HEK293 (cell line): Measurements from ENCODE around the gene DNAH6.
"Not testable (repeated sequence)": the region's sequence is repeated elsewhere in the genome, so short reads cannot be mapped to it uniquely, and the experiment has no call there.

Experiments
- CTCF ChIA-PET: fragments of 350-600 bp; formaldehyde crosslinking; extraction: SDS; loops from one replicate; lab custom pipeline; 2021; ENCODE audit warnings: antibody characterized with exemption; lab: Yijun Ruan, JAX
- POLR2A ChIA-PET: fragments of 300-600 bp; formaldehyde crosslinking; extraction: SDS; loops from one replicate; lab custom pipeline; 2020; ENCODE audit warnings: antibody characterized with exemption, inconsistent platforms; lab: Yijun Ruan, JAX
- H3K27ac ChIP-seq: fragments of 200-500 bp; sonication (Bioruptor generic); 2 replicates; pipeline ENCODE4 v1.5.1; 2014; ENCODE audit warnings: low read depth, low read length, control low read depth, inconsistent platforms; ENCODE audit errors: extremely low read depth
- H3K36me3 ChIP-seq, 2 experiments: fragments of 200-500 bp in 1 of 2; sonication (Bioruptor generic) in 1 of 2; 1 replicate in 1 of 2; 2 replicates in 1 of 2; pipeline ENCODE4 v1.5.1; 2014 to 2017; ENCODE audit warnings: inconsistent platforms in 2 of 2, low read length in 2 of 2; ENCODE audit not compliant: control insufficient read depth in 2 of 2, insufficient read depth in 1 of 2
- H3K4me1 ChIP-seq: fragments of 200-500 bp; sonication (Bioruptor generic); 2 replicates; pipeline ENCODE4 v1.5.1; 2014; ENCODE audit warnings: mild to moderate bottlenecking, low read length, inconsistent platforms; ENCODE audit not compliant: control insufficient read depth, insufficient read depth
- H3K4me3 ChIP-seq: 2 replicates; pipeline ENCODE4 v1.5.1; 2011; ENCODE audit warnings: low read depth, mild to moderate bottlenecking, control low read depth, low read length, moderate library complexity
- H3K9me3 ChIP-seq: fragments of 200-500 bp; sonication (Bioruptor generic); 2 replicates; pipeline ENCODE4 v1.5.1; 2014; ENCODE audit warnings: low read depth, low read length, inconsistent platforms; ENCODE audit not compliant: control insufficient read depth, insufficient read depth
- CTCF ChIP-seq: fragments of 450-650 bp; formaldehyde crosslinking; IDR thresholded peaks from 2 replicates; pipeline ENCODE4 v1.5.1; 2016; ENCODE audit warnings: missing biosample characterization, missing genetic modification characterization
- IKZF3 ChIP-seq: fragments of 450-650 bp; IDR thresholded peaks from 2 replicates; pipeline ENCODE4 v1.5.0; 2018; ENCODE audit warnings: missing biosample characterization, mild to moderate bottlenecking, missing genetic modification characterization, moderate library complexity
- OSR2 ChIP-seq: fragments of 450-650 bp; formaldehyde crosslinking; IDR thresholded peaks from 2 replicates; pipeline ENCODE4 v1.5.1; 2016; ENCODE audit warnings: missing biosample characterization, missing genetic modification characterization
- SP7 ChIP-seq: fragments of 450-650 bp; formaldehyde crosslinking; IDR thresholded peaks from 2 replicates; pipeline ENCODE4 v1.5.1; 2016; ENCODE audit warnings: missing biosample characterization, missing genetic modification characterization
- ZBTB20 ChIP-seq: fragments of 450-650 bp; formaldehyde crosslinking; IDR thresholded peaks from 2 replicates; pipeline ENCODE4 v1.5.1; 2016; ENCODE audit warnings: missing biosample characterization, missing genetic modification characterization
- ZBTB26 ChIP-seq: fragments of 450-650 bp; formaldehyde crosslinking; optimal IDR thresholded peaks from 2 replicates; pipeline ENCODE3; 2016; ENCODE audit warnings: missing biosample characterization, mild to moderate bottlenecking, missing genetic modification characterization
- ZFP69B ChIP-seq: fragments of 450-650 bp; formaldehyde crosslinking; IDR thresholded peaks from 2 replicates; pipeline ENCODE4 v1.5.1; 2016; ENCODE audit warnings: missing biosample characterization, missing genetic modification characterization
- ZNF112 ChIP-seq: fragments of 450-650 bp; formaldehyde crosslinking; IDR thresholded peaks from 2 replicates; pipeline ENCODE4 v1.5.0; 2017; ENCODE audit warnings: missing biosample characterization, missing genetic modification characterization
- ZNF133 ChIP-seq: fragments of 450-650 bp; formaldehyde crosslinking; IDR thresholded peaks from 2 replicates; pipeline ENCODE4 v1.5.1; 2016; ENCODE audit warnings: missing biosample characterization, missing genetic modification characterization
- ZNF16 ChIP-seq: fragments of 450-650 bp; formaldehyde crosslinking; IDR thresholded peaks from 2 replicates; pipeline ENCODE4 v1.5.1; 2016; ENCODE audit warnings: low read depth, missing biosample characterization, missing genetic modification characterization
- ZNF26 ChIP-seq: fragments of 450-650 bp; formaldehyde crosslinking; IDR thresholded peaks from 2 replicates; pipeline ENCODE4 v1.5.1; 2016; ENCODE audit warnings: missing biosample characterization, missing genetic modification characterization
- ZNF398 ChIP-seq: fragments of 450-650 bp; formaldehyde crosslinking; IDR thresholded peaks from 2 replicates; pipeline ENCODE4 v1.5.1; 2017; ENCODE audit warnings: missing biosample characterization, missing genetic modification characterization
- ZNF416 ChIP-seq: fragments of 450-650 bp; formaldehyde crosslinking; IDR thresholded peaks from 2 replicates; pipeline ENCODE4 v1.5.1; 2016; ENCODE audit warnings: missing biosample characterization, missing genetic modification characterization
- ZNF433 ChIP-seq: fragments of 450-650 bp; formaldehyde crosslinking; IDR thresholded peaks from 2 replicates; pipeline ENCODE4 v1.5.1; 2016; ENCODE audit warnings: missing biosample characterization, missing genetic modification characterization, low read depth
- ZNF529 ChIP-seq: fragments of 450-650 bp; formaldehyde crosslinking; IDR thresholded peaks from 2 replicates; pipeline ENCODE4 v1.5.1; 2017; ENCODE audit warnings: missing genetic modification characterization, missing biosample characterization; ENCODE audit not compliant: insufficient replicate concordance
- ZNF558 ChIP-seq: fragments of 450-650 bp; formaldehyde crosslinking; IDR thresholded peaks from 2 replicates; pipeline ENCODE4 v1.5.1; 2016; ENCODE audit warnings: missing biosample characterization, missing genetic modification characterization
- ZNF654 ChIP-seq: fragments of 450-650 bp; formaldehyde crosslinking; IDR thresholded peaks from 2 replicates; pipeline ENCODE4 v1.5.1; 2016; ENCODE audit warnings: low read depth, missing biosample characterization, missing genetic modification characterization
- ZNF692 ChIP-seq: fragments of 450-650 bp; formaldehyde crosslinking; IDR thresholded peaks from 2 replicates; pipeline ENCODE4 v1.5.1; 2016; ENCODE audit warnings: missing biosample characterization, missing genetic modification characterization
- ZNF704 ChIP-seq: fragments of 450-650 bp; formaldehyde crosslinking; IDR thresholded peaks from 2 replicates; pipeline ENCODE4 v1.5.1; 2016; ENCODE audit warnings: missing biosample characterization, missing genetic modification characterization

Gene DNAH6

GRCh38 chr2:84865181-84865783, 349.0 kb downstream of the DNAH6 start:
- Histone ChIP-seq H3K4me1 (no peaks in the 10 kb centered on the region), H3K36me3 (no peaks in the 10 kb centered on the region), H3K4me3 (no peak overlapping the region), H3K9me3 (no peaks in the 10 kb centered on the region), H3K27ac (no peak overlapping the region)
- ChIA-PET CTCF (interaction anchor here (0.6 to 1.5 kb wide), 4 partner anchors 18 to 368 kb away, joined by 3 read pairs; no protein-coding TSS in a partner anchor), POLR2A (no interaction called here)
- no peak for TF ChIP-seq ZNF416
- TF ChIP-seq ZNF433 (tag by site-specific recombination) = no peak
- TF ChIP-seq ZNF654 (tag by site-specific recombination) = peak; percentile 77
- TF ChIP-seq SP7 (tag by site-specific recombination) = no peak
- TF ChIP-seq ZBTB20 (tag by site-specific recombination) = no peak
- no peak for TF ChIP-seq ZNF529
- peak; percentile 28; the same call in 1 of the 2 replicates for TF ChIP-seq CTCF (tag by site-specific recombination)
- TF ChIP-seq IKZF3 (tag by site-specific recombination) = no peak
- no peak for TF ChIP-seq OSR2
- no peak for TF ChIP-seq ZNF112 (tag by site-specific recombination)

- H3K27ac ChIP-seq = no peak overlapping the region
- no peaks in the 10 kb centered on the region for H3K36me3 ChIP-seq
- POLR2A ChIA-PET = no interaction called here
- no peak overlapping the region for H3K4me3 ChIP-seq
- TF ChIP-seq ZNF133 (tag by site-specific recombination) = no peak
- TF ChIP-seq ZFP69B (tag by site-specific recombination) = no peak
- TF ChIP-seq ZNF398 (tag by site-specific recombination) = no peak
- no peak for TF ChIP-seq ZNF692 (tag by site-specific recombination)
- TF ChIP-seq ZBTB26 (tag by site-specific recombination) = no peak
- TF ChIP-seq ZNF558 (tag by site-specific recombination) = no peak
- no peak for TF ChIP-seq ZNF26 (tag by site-specific recombination)
- TF ChIP-seq ZNF704 (tag by site-specific recombination) = no peak
- no peak for TF ChIP-seq ZNF16 (tag by site-specific recombination)
- H3K4me1 ChIP-seq = no peaks in the 10 kb centered on the region
- CTCF ChIA-PET = no interaction called here
- no peaks in the 10 kb centered on the region for H3K9me3 ChIP-seq
These were observed 349.8 kb downstream of the DNAH6 start for GRCh38 chr2:84866122-84866521.

GRCh38 chr2:84868327-84868726, 352.0 kb downstream of the DNAH6 start:
- H3K36me3 ChIP-seq, H3K27ac ChIP-seq, POLR2A ChIA-PET, H3K9me3 ChIP-seq, H3K4me1 ChIP-seq, H3K4me3 ChIP-seq: not testable (repeated sequence)
- CTCF ChIA-PET = interaction anchor here (0.7 to 2.1 kb wide), 6 partner anchors 10 to 373 kb away, joined by 3 to 7 read pairs (median 5); partner anchors contain the start of gene TRABD2A
